Measurements from ENCODE around the gene TP53I11.

TP53I11 gene

DNA sequence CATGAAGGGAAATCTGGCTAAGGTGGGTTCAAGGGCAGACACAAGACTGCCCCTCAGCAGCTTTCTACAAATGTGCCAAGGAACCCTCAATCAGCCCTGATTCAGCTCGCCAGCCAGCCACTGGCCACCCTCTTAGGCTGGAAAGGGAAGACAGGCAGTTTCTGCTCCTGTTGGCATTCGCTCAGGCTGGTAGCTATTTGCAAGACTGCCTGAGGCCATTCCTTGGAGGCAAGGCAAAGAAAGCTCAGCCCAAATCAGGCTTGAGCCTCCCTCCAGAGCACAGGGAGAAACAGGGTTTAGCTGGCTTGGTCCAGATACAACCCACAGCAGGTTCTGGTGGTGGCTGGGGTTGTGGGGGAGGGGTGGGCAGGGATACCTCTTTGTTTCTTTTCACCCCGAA, 19.2 kb downstream of the TP53I11 start:
- TF ChIP-seq, protein P1, sequence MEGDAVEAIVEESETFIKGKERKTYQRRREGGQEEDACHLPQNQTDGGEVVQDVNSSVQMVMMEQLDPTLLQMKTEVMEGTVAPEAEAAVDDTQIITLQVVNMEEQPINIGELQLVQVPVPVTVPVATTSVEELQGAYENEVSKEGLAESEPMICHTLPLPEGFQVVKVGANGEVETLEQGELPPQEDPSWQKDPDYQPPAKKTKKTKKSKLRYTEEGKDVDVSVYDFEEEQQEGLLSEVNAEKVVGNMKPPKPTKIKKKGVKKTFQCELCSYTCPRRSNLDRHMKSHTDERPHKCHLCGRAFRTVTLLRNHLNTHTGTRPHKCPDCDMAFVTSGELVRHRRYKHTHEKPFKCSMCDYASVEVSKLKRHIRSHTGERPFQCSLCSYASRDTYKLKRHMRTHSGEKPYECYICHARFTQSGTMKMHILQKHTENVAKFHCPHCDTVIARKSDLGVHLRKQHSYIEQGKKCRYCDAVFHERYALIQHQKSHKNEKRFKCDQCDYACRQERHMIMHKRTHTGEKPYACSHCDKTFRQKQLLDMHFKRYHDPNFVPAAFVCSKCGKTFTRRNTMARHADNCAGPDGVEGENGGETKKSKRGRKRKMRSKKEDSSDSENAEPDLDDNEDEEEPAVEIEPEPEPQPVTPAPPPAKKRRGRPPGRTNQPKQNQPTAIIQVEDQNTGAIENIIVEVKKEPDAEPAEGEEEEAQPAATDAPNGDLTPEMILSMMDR (IDR thresholded peaks at IDR 0.05; ENCODE audit: control extremely low read depth, extremely low read depth, low read depth, missing control alignments) = no peak
- no peak for DNase-seq (ENCODE audit: extremely low spot score)
- ChIA-PET POLR2A (no interaction called here), CTCF (interaction anchor here (0.7 to 24.4 kb wide), 7 partner anchors 9 to 840 kb away, joined by 3 to 899 read pairs (median 5); no protein-coding TSS in a partner anchor)

DNA sequence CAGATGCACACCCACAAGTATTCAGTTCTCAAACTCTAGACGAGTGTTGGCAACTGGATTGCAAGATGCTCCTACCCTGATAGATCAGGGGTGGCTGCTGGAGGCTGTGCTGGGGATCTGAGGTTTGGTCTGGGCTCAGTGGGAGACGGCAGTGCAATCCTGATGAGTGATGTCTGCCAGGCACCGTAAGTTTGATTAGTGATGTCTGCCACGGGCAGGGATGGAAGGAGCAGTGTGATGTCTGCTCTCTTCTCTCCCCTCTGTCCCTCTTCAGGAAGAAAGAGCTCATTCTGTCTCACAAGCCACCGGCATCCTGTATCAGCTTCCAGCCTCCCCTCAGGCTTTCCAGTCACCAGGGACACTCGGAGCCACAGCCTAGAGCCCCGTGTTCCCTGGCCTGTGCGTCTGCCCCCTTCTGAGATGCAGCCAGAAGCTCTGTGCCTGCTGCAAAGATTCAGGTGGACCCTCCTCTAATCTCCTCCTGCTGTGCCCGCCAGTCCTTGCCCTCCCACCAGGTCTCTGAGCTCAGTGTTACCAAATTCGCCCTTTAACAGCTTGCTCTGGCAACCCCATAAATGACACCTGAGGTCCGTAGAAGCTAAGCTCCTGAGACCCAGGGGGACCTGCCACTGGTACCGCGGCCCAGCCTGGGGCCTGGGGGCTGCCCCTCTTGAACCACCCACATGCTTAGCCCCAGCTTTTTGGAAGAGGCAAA, 19.9 kb downstream of the TP53I11 start:
- TF ChIP-seq, protein P1 (IDR thresholded peaks at IDR 0.05; ENCODE audit: control extremely low read depth, extremely low read depth, low read depth, missing control alignments) = no peak
- ChIA-PET CTCF (interaction anchor here (1.2 to 24.4 kb wide), 7 partner anchors 9 to 841 kb away, joined by 3 to 899 read pairs (median 5); no protein-coding TSS in a partner anchor), POLR2A (no interaction called here)
- DNase-seq (ENCODE audit: extremely low spot score) = no peak

DNA sequence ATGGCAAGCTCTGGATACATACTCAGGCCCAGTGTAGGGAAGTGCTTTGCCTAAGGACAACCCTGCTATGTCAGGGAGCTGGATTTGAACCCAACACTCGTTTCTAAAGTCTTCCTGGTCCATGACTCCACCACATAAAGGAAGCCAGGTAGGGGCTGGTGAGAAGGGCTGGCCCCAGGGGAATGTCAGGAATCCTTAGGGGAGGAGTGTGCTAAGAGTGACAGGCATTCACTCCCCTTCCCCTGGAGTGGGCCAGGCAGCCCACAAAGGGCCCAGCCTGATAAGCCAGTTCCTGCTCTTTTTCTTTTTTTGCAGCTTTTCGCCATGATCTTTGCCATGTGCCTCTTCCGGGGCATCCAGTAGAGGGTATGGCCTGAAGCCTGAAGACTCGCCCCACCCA, 21.9 kb downstream of the TP53I11 start:
- TF ChIP-seq, protein P1 (IDR thresholded peaks at IDR 0.05; ENCODE audit: control extremely low read depth, extremely low read depth, low read depth, missing control alignments) = no peak
- no peak for DNase-seq (ENCODE audit: extremely low spot score)
- ChIA-PET CTCF (interaction anchor here (1.1 to 24.4 kb wide), 8 partner anchors 10 to 834 kb away, joined by 3 to 899 read pairs (median 14); partner anchors contain the start of gene EXT2), POLR2A (no interaction called here)

DNA sequence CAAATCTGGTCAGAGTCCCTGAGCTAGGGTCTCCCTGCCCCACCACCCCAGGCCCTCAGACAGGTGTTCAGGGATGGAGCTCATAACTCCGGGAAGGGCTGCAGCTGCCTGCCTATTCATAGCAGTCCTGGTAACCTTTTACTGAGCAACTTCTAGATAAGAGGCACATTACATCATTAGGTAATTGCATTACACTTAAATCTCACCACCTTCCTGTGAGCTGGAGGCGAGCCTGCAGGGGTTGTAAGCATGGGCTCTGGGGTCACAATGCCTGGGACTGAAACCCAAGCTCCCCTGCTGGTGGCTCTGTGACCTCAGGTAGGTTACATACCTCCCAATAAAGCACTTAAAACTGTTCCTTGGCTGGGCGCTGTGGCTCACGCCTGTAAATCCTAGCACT, 22.5 kb downstream of the TP53I11 start:
- TF ChIP-seq, protein P1 (IDR thresholded peaks at IDR 0.05; ENCODE audit: control extremely low read depth, extremely low read depth, low read depth, missing control alignments) = no peak
- no peak for DNase-seq (ENCODE audit: extremely low spot score)
- CTCF ChIA-PET = interaction anchor here (0.9 to 24.4 kb wide), 16 partner anchors 9 to 833 kb away, joined by 3 to 899 read pairs (median 6); partner anchors contain the start of gene EXT2
- POLR2A ChIA-PET = no interaction called here

DNA sequence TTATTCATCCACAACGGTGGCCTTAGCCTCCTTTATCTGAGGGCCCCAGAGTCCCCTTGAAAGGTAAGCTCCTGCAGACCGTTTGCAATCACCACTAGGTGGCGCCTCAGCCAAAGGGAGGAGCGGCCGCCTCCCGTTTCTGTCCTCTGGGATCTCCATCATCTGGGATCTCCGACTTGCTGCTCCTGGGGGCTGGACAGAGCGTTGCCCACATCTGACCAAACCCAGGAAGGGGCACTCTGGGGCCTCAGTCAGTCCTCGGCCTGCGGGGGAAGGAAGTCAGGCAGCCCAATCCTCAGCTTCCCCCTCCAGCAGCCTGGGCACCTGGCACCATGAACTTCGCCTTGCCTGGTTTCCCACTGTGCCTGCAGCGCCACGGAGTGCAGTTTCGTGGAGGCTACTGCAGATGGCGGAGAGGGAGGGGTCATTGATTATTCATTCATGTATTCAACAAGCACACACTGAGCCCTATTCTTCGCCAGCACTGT, 23.5 kb downstream of the TP53I11 start:
- TF ChIP-seq, protein P1 (IDR thresholded peaks at IDR 0.05; ENCODE audit: control extremely low read depth, extremely low read depth, low read depth, missing control alignments) = peak; percentile 76
- DNase-seq (ENCODE audit: extremely low spot score) = peak; percentile 73
- POLR2A ChIA-PET = interaction anchor here (0.8 kb wide), 1 partner anchor 9 kb away, joined by 3 read pairs; no protein-coding TSS in a partner anchor
- CTCF ChIA-PET = interaction anchor here (0.6 to 24.4 kb wide), 51 partner anchors 8 to 697 kb away, joined by 3 to 899 read pairs (median 3); partner anchors contain the start of gene SYT13

DNA sequence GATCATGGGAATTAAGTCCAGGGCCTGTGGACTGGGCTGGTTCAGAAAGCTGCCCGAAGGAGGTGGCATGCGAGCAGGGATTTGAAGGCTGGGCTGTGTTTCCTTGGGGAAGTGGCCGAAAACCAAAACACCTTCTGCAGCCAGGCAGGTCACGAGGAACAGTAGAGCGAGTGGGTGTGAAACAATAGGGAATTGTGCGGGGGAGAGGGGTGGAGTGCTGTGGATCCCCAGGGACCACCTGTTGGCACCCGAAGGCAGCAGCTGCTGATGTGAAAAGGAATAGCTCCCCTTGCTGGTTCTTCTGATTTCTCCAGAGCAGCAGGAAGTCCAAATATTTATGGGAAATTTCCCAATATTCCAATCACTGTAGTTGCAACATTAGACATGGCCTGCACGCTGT, 24.6 kb downstream of the TP53I11 start:
- CTCF ChIA-PET = interaction anchor here (1.1 to 24.4 kb wide), 12 partner anchors 13 to 408 kb away, joined by 3 to 899 read pairs (median 6); no protein-coding TSS in a partner anchor
- DNase-seq (ENCODE audit: extremely low spot score) = no peak
- TF ChIP-seq, protein P1 (IDR thresholded peaks at IDR 0.05; ENCODE audit: control extremely low read depth, extremely low read depth, low read depth, missing control alignments) = no peak
- POLR2A ChIA-PET = no interaction called here

All from GM10248 (cell line).